Transverse colon (tissue), 4 donors: ENCODE measurements around the gene DIO3.

Experiments
- CTCF ChIP-seq, 5 experiments: fragments of 200-600 bp in 3 of 5; fragments of 450-650 bp in 2 of 5; sonication (generic) in 3 of 5; IDR thresholded peaks; 1 replicate in 2 of 5; 2 replicates in 3 of 5; pipeline ENCODE4 v1.5.1; 2016 to 2017; ENCODE audit warnings: antibody characterized with exemption in 5 of 5, inconsistent platforms in 3 of 5, mild to moderate bottlenecking in 2 of 5, moderate library complexity in 1 of 5
- EP300 ChIP-seq: sonication (generic); formaldehyde crosslinking; IDR thresholded peaks from one replicate; pipeline ENCODE4 v1.6.1; 2017; ENCODE audit warnings: antibody characterized with exemption, low read depth
- POLR2A ChIP-seq: fragments of 450-650 bp; IDR thresholded peaks from one replicate; pipeline ENCODE4 v1.6.1; 2016; ENCODE audit warnings: antibody characterized with exemption, mild to moderate bottlenecking, moderate library complexity
- POLR2AphosphoS5 ChIP-seq, 3 donors: sonication (generic); formaldehyde crosslinking; IDR thresholded peaks; one replicate each; pipeline ENCODE4 v1.6.1; 2016; ENCODE audit warnings: antibody characterized with exemption in 3 of 3

- TF ChIP-seq POLR2AphosphoS5 (IDR thresholded peaks at IDR 0.05) = no peak
- no peak for TF ChIP-seq CTCF (IDR thresholded peaks at IDR 0.05)
- no peak for TF ChIP-seq POLR2A
- TF ChIP-seq EP300 = no peak
Observed at GRCh38 chr14:101525640-101526527, 35.4 kb upstream of the DIO3 start.
